ENCODE measurements around the gene ABCC10.

DNA sequence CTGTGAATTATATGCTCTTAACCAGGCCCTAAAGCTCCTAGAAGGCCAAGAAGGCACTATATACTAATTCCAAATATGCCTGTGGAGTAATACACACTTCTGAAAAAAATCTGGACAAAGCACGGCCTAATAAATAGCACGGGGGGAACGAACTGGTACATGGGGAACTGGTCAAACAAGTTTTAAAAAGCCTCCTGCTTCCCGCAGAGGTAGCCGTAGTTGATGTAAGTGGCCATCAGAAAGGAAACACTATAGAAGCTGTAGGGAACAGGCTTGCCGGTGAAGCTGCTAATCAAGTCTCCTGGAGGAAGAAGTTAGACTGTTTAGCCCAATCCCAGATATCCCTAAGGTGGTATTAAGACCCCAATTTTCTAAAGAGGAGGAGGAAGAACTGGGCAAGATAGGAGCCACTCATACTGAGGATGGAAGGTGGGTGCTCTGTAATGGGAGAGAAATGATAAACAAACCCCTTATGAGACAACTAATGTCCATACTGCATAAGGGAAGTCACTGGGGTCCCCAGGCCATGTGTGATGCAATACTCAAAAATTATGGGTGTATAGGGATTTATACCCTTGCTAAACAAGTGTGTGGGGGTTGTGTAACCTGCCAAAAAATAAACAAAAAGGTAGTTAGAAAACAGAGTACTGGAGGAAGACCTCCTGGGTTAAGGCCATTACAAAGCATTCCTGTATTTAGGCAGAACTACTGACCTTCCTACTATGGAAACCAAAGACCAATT is 30.8 kb upstream of the ABCC10 start:
- TF ChIP-seq, protein P1, sequence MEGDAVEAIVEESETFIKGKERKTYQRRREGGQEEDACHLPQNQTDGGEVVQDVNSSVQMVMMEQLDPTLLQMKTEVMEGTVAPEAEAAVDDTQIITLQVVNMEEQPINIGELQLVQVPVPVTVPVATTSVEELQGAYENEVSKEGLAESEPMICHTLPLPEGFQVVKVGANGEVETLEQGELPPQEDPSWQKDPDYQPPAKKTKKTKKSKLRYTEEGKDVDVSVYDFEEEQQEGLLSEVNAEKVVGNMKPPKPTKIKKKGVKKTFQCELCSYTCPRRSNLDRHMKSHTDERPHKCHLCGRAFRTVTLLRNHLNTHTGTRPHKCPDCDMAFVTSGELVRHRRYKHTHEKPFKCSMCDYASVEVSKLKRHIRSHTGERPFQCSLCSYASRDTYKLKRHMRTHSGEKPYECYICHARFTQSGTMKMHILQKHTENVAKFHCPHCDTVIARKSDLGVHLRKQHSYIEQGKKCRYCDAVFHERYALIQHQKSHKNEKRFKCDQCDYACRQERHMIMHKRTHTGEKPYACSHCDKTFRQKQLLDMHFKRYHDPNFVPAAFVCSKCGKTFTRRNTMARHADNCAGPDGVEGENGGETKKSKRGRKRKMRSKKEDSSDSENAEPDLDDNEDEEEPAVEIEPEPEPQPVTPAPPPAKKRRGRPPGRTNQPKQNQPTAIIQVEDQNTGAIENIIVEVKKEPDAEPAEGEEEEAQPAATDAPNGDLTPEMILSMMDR (IDR thresholded peaks at IDR 0.05; ENCODE audit: poor library complexity, severe bottlenecking), result no peak
- no peak for TF ChIP-seq MXI1 (conservative IDR thresholded peaks at IDR 0.05; ENCODE audit: poor library complexity, severe bottlenecking)
- no peak for TF ChIP-seq POLR2AphosphoS5 (IDR thresholded peaks at IDR 0.05)
- no peak for TF ChIP-seq REST (IDR thresholded peaks at IDR 0.05; ENCODE audit: borderline replicate concordance)

Measured in neural cell (in vitro differentiated cells).